CD14-positive monocyte (primary cell): ENCODE measurements around the gene TNFAIP8L3. TPM values are rescaled to one million over a fixed set of nuclear protein-coding genes. Genes with fewer than 3 reads are reported as not detected.

ENCODE experiments used
- DNase-seq, 3 donors: peaks; one replicate each; pipeline ENCODE4 v3.0.0-alpha.2; 2011 to 2022
- H2AFZ ChIP-seq: 2 replicates; pipeline ENCODE4 v1.6.0; 2012; ENCODE audit warnings: mild to moderate bottlenecking, low read depth, low read length, inconsistent platforms; ENCODE audit not compliant: insufficient read depth, poor library complexity, severe bottlenecking
- H3K27ac ChIP-seq, 2 donors: 1 replicate in 1 of 2; 2 replicates in 1 of 2; pipeline ENCODE4 v1.5.1; 2012 to 2013; ENCODE audit warnings: low read length in 2 of 2, control low read depth in 1 of 2, inconsistent platforms in 1 of 2, low read depth in 1 of 2, mild to moderate bottlenecking in 1 of 2
- H3K27me3 ChIP-seq, 2 donors: one replicate each; pipeline versions ENCODE4 v1.6.0 to v1.6.1; 2011 to 2013; ENCODE audit warnings: low read length in 2 of 2; ENCODE audit not compliant: control insufficient read depth in 2 of 2, insufficient read depth in 2 of 2
- H3K36me3 ChIP-seq, 2 donors: replicated peaks in 1 of 2; 1 replicate in 1 of 2; 2 replicates in 1 of 2; pipeline versions ENCODE4 v1.5.1 to v1.6.1; 2012 to 2013; ENCODE audit warnings: low read length in 2 of 2, control low read depth in 1 of 2, inconsistent platforms in 1 of 2, mild to moderate bottlenecking in 1 of 2; ENCODE audit not compliant: insufficient read depth in 2 of 2, control insufficient read depth in 1 of 2
- H3K4me1 ChIP-seq, 2 donors: 1 replicate in 1 of 2; 2 replicates in 1 of 2; pipeline versions ENCODE4 v1.5.1 to v1.6.1; 2012 to 2013; ENCODE audit warnings: low read length in 2 of 2, control low read depth in 1 of 2, inconsistent platforms in 1 of 2, mild to moderate bottlenecking in 1 of 2, moderate library complexity in 1 of 2; ENCODE audit not compliant: insufficient read depth in 2 of 2, control insufficient read depth in 1 of 2
- H3K4me2 ChIP-seq: replicated peaks from 2 replicates; pipeline ENCODE3; 2012; ENCODE audit warnings: low read length, moderate library complexity, mild to moderate bottlenecking; ENCODE audit not compliant: poor library complexity, severe bottlenecking; ENCODE audit errors: extremely low read depth
- H3K4me3 ChIP-seq, 3 experiments: fragments of 200-600 bp in 1 of 3; sonication (generic) in 1 of 3; replicated peaks in 1 of 3; 1 replicate in 2 of 3; 2 replicates in 1 of 3; pipeline ENCODE4 v1.5.1; 2011 to 2013; ENCODE audit warnings: low read length in 3 of 3, mild to moderate bottlenecking in 3 of 3, control low read depth in 2 of 3, low read depth in 2 of 3, inconsistent platforms in 1 of 3, moderate library complexity in 1 of 3
- H3K79me2 ChIP-seq: 2 replicates; pipeline ENCODE4 v1.6.0; 2012; ENCODE audit warnings: mild to moderate bottlenecking, control low read depth, inconsistent platforms, low read length, moderate library complexity; ENCODE audit not compliant: insufficient read depth
- H3K9ac ChIP-seq: 2 replicates; pipeline ENCODE4 v1.6.0; 2017; ENCODE audit warnings: low read length, mild to moderate bottlenecking; ENCODE audit not compliant: insufficient read depth, poor library complexity, severe bottlenecking
- H3K9me3 ChIP-seq, 2 donors: replicated peaks in 1 of 2; 1 replicate in 1 of 2; 2 replicates in 1 of 2; pipeline versions ENCODE4 v1.5.1 to v1.6.1; 2012 to 2013; ENCODE audit warnings: low read length in 2 of 2, control low read depth in 1 of 2; ENCODE audit not compliant: control insufficient read depth in 1 of 2, insufficient read depth in 1 of 2
- H4K20me1 ChIP-seq: 2 replicates; pipeline ENCODE4 v1.6.0; 2012; ENCODE audit warnings: mild to moderate bottlenecking, low read length, control low read depth, moderate library complexity; ENCODE audit not compliant: insufficient read depth
- H3K27ac Mint-ChIP-seq, 7 donors: one replicate each; pipeline ENCODE4 v1.8.0; 2020; ENCODE audit warnings: mild to moderate bottlenecking in 7 of 7, mixed read lengths in 7 of 7, moderate library complexity in 6 of 7, inconsistent platforms in 2 of 7
- H3K27me3 Mint-ChIP-seq, 3 donors: one replicate each; pipeline ENCODE4 v1.8.0; 2021 to 2022; ENCODE audit warnings: low read depth in 3 of 3, mild to moderate bottlenecking in 3 of 3, mixed read lengths in 3 of 3, moderate library complexity in 3 of 3, inconsistent platforms in 1 of 3
- H3K36me3 Mint-ChIP-seq, 2 donors: one replicate each; pipeline ENCODE4 v1.8.0; 2020; ENCODE audit warnings: mixed read lengths in 2 of 2, inconsistent platforms in 1 of 2, mild to moderate bottlenecking in 1 of 2
- H3K4me1 Mint-ChIP-seq: one replicate; pipeline ENCODE4 v1.8.0; 2020; ENCODE audit warnings: mild to moderate bottlenecking, mixed read lengths
- H3K4me3 Mint-ChIP-seq, 2 donors: one replicate each; pipeline ENCODE4 v1.8.0; 2020; ENCODE audit warnings: mild to moderate bottlenecking in 2 of 2, mixed read lengths in 2 of 2, moderate library complexity in 1 of 2
- H3K9me3 Mint-ChIP-seq, 7 donors: one replicate each; pipeline ENCODE4 v1.8.0; 2020 to 2022; ENCODE audit warnings: mixed read lengths in 7 of 7, mild to moderate bottlenecking in 6 of 7, moderate library complexity in 6 of 7, inconsistent platforms in 2 of 7
- WGBS: methylation state at CpG from one replicate; pipeline ENCODE4 v1.1.5; 2013; ENCODE audit warnings: missing lambda C conversion rate; ENCODE audit not compliant: insufficient coverage; 5-methylcytosine and 5-hydroxymethylcytosine counted together
- intact Hi-C, 2 donors: fragments of 100-400 bp; cut with micrococcal nuclease; formaldehyde crosslinking; loops; one replicate each; pipeline versions ENCODE4 v1.15.0 to v1.15.1; 2023
- polyA plus RNA-seq, 3 donors: library from polyadenylated mRNA; depleted of rRNA in 1 of 3; unstranded in 2 of 3; stranded (reverse) in 1 of 3; fragments of 300-500 nt in 2 of 3; fragments of >200 nt in 1 of 3; fragmentation: Illumina TruSeq in 2 of 3; gene quantifications; 1 replicate in 2 of 3; 2 replicates in 1 of 3; pipeline ENCODE4 v1.2.3, GENCODE V29; 2012 to 2021
- TF ChIP-seq, protein P1 (sequence below): fragments of 200-600 bp; IDR thresholded peaks from one replicate; pipeline ENCODE4 v1.8.0; 2022; ENCODE audit warnings: antibody characterized with exemption, mild to moderate bottlenecking

The TNFAIP8L3 gene
- polyA plus RNA-seq, 3 donors = not detected

- Mint-ChIP-seq H3K27ac (peak overlapping the region in 1 of 7 donors; percentile 50), H3K9me3 (peaks cover 0 to 13% (median 4%) of the 10 kb centered on the region in 7 donors), H3K36me3 (no peaks in the 10 kb centered on the region), H3K27me3 (peaks cover 59 to 74% (median 66%) of the 10 kb centered on the region in 3 donors), H3K4me3 (peak overlapping the region in 1 of 2 donors; percentile 2), H3K4me1 (peaks cover 40% of the 10 kb centered on the region)
- H3K4me1 ChIP-seq = peaks cover 31 to 45% of the 10 kb centered on the region in 2 donors
- DNase-seq = peak in 1 of 3 donors; percentile 10
- no peaks in the 10 kb centered on the region for H4K20me1 ChIP-seq
- H3K27ac ChIP-seq = no peak overlapping the region
- no peaks in the 10 kb centered on the region for H3K36me3 ChIP-seq
- no peak overlapping the region for H2AFZ ChIP-seq
- intact Hi-C loops = no loop called here
- peaks cover 0 to 19% of the 10 kb centered on the region in 2 donors for H3K9me3 ChIP-seq
- no peak overlapping the region for H3K4me2 ChIP-seq
- no peak overlapping the region for H3K4me3 ChIP-seq
- no peaks in the 10 kb centered on the region for H3K79me2 ChIP-seq
- no CpG with 5 or more reads among the region's 1 CpG for WGBS
- TF ChIP-seq, protein P1, sequence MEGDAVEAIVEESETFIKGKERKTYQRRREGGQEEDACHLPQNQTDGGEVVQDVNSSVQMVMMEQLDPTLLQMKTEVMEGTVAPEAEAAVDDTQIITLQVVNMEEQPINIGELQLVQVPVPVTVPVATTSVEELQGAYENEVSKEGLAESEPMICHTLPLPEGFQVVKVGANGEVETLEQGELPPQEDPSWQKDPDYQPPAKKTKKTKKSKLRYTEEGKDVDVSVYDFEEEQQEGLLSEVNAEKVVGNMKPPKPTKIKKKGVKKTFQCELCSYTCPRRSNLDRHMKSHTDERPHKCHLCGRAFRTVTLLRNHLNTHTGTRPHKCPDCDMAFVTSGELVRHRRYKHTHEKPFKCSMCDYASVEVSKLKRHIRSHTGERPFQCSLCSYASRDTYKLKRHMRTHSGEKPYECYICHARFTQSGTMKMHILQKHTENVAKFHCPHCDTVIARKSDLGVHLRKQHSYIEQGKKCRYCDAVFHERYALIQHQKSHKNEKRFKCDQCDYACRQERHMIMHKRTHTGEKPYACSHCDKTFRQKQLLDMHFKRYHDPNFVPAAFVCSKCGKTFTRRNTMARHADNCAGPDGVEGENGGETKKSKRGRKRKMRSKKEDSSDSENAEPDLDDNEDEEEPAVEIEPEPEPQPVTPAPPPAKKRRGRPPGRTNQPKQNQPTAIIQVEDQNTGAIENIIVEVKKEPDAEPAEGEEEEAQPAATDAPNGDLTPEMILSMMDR = no peak
- H3K27me3 ChIP-seq = peaks cover 62 to 65% of the 10 kb centered on the region in 2 donors
- H3K9ac ChIP-seq = no peak overlapping the region
These were observed 2.3 kb upstream of the TNFAIP8L3 start for GRCh38 chr15:51096976-51097375.

DNA sequence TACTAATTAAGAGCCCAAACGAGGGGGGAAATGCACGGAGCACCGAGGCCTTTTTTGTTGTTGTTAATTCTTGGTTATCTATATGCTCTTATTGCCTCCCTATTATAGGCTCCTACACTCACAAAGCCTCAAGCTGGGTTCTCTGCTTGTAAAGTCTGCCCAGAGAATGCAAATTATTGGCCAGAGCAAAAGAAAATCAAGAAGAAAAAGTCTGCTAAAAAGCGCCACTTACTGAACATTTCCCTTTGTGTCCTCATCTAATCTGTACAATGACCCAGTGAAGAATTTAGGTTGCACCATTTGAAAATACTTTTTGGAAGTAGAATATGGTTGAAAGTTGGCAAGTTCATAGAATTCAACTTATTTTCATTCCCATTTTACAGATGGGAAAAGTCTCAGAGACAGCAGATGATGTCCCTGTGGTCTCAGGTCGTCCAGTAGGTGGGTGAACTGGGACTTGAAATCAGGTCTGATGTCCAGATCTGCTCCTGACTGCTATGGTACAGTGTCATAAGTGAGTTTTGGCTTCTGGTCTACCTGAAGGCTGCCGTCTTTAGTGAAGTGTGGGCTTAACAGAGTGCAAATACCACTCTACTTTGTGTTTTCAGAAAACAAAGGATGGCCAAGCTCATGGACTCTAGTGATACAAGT is 1.1 kb upstream of the TNFAIP8L3 start:
- Histone ChIP-seq H3K27ac (no peak overlapping the region), H3K4me3 (no peak overlapping the region), H3K9ac (no peak overlapping the region), H2AFZ (no peak overlapping the region), H3K36me3 (no peaks in the 10 kb centered on the region), H3K79me2 (no peaks in the 10 kb centered on the region), H3K4me1 (peaks cover 31 to 45% of the 10 kb centered on the region in 2 donors), H3K9me3 (peaks cover 0 to 21% of the 10 kb centered on the region in 2 donors), H4K20me1 (no peaks in the 10 kb centered on the region), H3K27me3 (peaks cover 71 to 74% of the 10 kb centered on the region in 2 donors), H3K4me2 (no peak overlapping the region)
- peak overlapping the region in 1 of 2 donors; percentile 85 for H3K4me3 Mint-ChIP-seq
- WGBS = 83% methylated on average over 1 of the region's 6 CpGs
- H3K27me3 Mint-ChIP-seq = peaks cover 68 to 75% (median 71%) of the 10 kb centered on the region in 3 donors
- intact Hi-C loops = no loop called here
- DNase-seq = no peak
- H3K4me1 Mint-ChIP-seq = peaks cover 40% of the 10 kb centered on the region
- no peak overlapping the region for H3K27ac Mint-ChIP-seq
- TF ChIP-seq, protein P1 = no peak
- H3K36me3 Mint-ChIP-seq = no peaks in the 10 kb centered on the region
- H3K9me3 Mint-ChIP-seq = peaks cover 0 to 13% (median 4%) of the 10 kb centered on the region in 7 donors
